Measurements from ENCODE around the gene ECE1. TPM values are rescaled to one million over a fixed set of nuclear protein-coding genes. Genes with fewer than 3 reads are reported as not detected.

ECE1 gene
- total RNA-seq, 2 donors from 2014 or later = 83.7 to 152 TPM

DNA sequence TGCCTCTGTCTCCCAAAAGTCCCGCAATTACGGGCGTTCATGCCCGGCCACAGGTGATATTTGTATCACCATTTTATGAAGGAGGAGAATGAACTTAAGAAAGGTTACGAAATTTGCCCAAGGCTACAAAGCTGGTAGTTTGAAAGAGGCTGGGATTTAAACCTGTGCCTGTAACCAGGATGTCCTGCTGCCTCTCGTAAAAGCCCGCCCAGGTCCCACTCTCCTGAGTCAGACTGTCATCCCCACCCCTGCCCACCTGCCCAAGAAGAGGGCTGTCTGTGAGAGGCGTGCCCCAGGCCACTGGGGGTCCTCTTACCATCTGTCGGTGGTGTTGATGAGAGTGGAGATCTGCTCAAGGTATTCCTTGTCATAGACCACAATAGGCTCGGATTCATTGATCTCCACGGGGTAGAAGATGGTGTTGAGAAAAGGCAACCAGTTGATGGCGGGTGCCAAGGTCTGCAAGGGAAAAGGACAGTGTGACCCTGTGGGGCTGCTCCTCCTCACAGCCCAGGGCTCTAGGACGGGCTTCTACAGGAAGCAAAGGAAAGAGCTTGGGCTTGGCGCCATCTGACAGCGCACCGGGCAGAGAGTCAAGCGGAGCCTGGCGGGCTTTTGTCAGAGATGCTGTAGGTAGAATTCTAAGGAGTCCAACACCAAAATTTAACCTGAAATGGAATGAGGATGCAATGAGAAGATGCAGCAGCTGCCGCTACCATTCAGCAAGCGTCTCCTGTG lies 43.2 kb downstream of the ECE1 start:
- TF ChIP-seq, protein P1, sequence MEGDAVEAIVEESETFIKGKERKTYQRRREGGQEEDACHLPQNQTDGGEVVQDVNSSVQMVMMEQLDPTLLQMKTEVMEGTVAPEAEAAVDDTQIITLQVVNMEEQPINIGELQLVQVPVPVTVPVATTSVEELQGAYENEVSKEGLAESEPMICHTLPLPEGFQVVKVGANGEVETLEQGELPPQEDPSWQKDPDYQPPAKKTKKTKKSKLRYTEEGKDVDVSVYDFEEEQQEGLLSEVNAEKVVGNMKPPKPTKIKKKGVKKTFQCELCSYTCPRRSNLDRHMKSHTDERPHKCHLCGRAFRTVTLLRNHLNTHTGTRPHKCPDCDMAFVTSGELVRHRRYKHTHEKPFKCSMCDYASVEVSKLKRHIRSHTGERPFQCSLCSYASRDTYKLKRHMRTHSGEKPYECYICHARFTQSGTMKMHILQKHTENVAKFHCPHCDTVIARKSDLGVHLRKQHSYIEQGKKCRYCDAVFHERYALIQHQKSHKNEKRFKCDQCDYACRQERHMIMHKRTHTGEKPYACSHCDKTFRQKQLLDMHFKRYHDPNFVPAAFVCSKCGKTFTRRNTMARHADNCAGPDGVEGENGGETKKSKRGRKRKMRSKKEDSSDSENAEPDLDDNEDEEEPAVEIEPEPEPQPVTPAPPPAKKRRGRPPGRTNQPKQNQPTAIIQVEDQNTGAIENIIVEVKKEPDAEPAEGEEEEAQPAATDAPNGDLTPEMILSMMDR (IDR thresholded peaks at IDR 0.05) = no peak
- Histone ChIP-seq H3K4me3 (no peak overlapping the region), H3K4me1 (peaks cover 0 to 9% of the 10 kb centered on the region in 2 donors), H3K36me3 (peaks cover 91% of the 10 kb centered on the region), H3K27me3 (no peaks in the 10 kb centered on the region), H3K9me3 (no peaks in the 10 kb centered on the region), H3K27ac (no peak overlapping the region)
- DNase-seq (ENCODE audit: low spot score) = no peak

DNA sequence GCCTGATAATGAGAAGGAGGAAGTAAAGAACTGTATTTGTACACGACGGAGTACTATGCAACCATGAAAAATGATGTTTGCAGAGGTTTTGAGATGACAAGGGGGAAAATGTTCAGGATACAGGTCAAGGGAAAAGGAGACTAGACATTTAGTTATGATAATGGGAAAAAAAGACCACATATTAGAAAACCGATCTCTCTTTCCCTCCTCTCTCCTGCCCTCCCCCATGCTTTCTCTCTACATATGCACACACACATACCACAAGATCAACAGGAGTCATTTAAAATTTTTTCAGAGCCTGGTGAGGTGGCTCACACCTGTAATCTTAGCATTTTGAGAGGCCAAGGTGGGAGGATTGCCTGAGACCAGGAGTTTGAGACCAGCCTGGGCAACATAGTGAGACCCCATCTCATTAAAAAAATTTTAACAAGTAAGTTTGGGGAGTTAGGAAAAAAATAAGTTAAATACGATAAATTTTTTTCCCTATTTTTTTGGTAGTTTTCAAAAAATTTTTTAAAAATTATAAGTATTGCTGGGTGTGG lies 44.5 kb downstream of the ECE1 start:
- no peak for DNase-seq (ENCODE audit: low spot score)
- Histone ChIP-seq H3K27ac (no peak overlapping the region), H3K27me3 (no peaks in the 10 kb centered on the region), H3K4me3 (no peak overlapping the region), H3K4me1 (no peaks in the 10 kb centered on the region), H3K9me3 (no peaks in the 10 kb centered on the region), H3K36me3 (peaks cover 92% of the 10 kb centered on the region)
- TF ChIP-seq, protein P1 (IDR thresholded peaks at IDR 0.05) = no peak

DNA sequence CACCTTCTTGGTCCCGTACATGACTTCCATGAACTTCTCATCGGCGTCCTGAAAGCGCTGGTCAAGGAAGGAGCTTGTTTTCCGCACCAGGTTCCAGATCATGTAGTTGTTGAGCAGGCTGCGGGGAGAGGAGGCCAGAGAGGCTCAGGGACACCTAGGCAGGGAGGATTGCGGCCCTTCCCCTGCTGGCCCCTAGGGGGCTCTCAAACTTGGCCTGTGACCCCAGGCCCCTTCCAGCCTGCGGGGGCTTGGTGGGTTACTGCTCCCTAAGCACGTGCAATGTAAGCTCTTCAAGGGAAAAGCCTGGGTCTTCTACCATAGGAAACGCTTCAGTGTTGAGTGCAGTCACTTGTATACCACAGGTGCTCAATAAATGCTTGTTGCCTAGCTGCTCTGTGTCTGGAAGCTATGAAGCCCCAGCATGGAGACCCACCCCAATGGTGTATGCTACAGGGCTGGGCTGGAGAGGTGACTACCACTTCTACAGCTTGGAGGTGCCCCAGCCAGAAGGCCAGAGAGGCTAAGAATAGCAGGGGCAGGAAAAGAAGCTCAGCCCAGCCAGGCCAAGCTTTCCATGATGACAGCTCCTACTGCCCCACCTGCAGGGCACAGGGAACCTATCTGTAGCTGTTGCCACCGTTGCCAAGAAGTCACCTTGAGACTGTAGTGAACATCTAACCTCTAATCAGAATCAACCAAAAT lies 45.1 kb downstream of the ECE1 start:
- Histone ChIP-seq H3K9me3 (no peaks in the 10 kb centered on the region), H3K4me3 (no peak overlapping the region), H3K27ac (no peak overlapping the region), H3K36me3 (peaks cover 89% of the 10 kb centered on the region), H3K4me1 (no peaks in the 10 kb centered on the region), H3K27me3 (no peaks in the 10 kb centered on the region)
- DNase-seq (ENCODE audit: low spot score) = no peak
- TF ChIP-seq, protein P1 (IDR thresholded peaks at IDR 0.05) = no peak

DNA sequence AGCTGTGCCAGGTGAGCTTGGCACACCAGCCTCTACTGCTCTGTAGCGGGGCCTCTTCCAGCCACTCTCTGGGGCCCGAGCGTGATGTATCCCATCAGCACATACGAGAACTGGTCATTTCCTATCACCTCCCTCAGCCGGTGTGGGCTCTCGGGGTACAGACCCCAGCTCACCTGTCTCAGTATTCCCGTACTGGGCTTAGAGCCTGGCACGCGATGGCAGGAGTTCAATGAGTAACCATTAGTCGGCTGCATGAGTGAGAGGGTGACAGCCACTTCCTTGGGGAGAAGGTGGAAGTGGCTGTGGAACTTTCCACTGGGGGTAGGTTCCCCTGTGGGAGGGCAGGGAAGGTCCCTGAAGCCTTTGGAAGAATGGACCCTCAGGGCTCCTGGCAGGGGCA lies 46.1 kb downstream of the ECE1 start:
- H3K4me1 ChIP-seq = peaks cover 0 to 4% of the 10 kb centered on the region in 2 donors
- peaks cover 83% of the 10 kb centered on the region for H3K36me3 ChIP-seq
- H3K9me3 ChIP-seq = no peaks in the 10 kb centered on the region
- no peaks in the 10 kb centered on the region for H3K27me3 ChIP-seq
- H3K4me3 ChIP-seq = no peak overlapping the region
- TF ChIP-seq, protein P1 (IDR thresholded peaks at IDR 0.05) = no peak
- no peak overlapping the region for H3K27ac ChIP-seq
- no peak for DNase-seq (ENCODE audit: low spot score)

DNA sequence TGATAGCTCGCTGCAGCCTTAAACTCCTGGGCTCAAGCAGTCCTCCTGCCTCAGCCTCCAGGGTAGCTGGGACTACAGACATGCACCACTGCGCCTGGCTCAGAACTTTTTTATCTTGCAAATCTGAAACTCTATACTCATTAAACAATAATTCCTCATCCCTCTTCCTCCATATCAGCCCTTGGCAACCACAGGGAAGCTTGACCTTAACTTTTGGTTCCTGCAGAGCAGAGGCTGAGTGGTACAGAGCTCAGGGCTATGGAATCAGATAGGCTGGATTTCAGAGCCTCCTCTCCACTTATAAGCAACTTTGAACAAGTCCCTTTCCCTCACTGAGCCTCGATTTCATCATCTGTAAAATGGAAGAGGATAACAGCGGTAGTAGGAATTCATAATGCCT lies 47.4 kb downstream of the ECE1 start:
- DNase-seq (ENCODE audit: low spot score) = no peak
- H3K27me3 ChIP-seq = no peaks in the 10 kb centered on the region
- no peaks in the 10 kb centered on the region for H3K9me3 ChIP-seq
- H3K4me1 ChIP-seq = peaks cover 0 to 13% of the 10 kb centered on the region in 2 donors
- no peak overlapping the region for H3K27ac ChIP-seq
- peaks cover 91% of the 10 kb centered on the region for H3K36me3 ChIP-seq
- H3K4me3 ChIP-seq = no peak overlapping the region
- TF ChIP-seq, protein P1 (IDR thresholded peaks at IDR 0.05) = no peak

Data from right atrium auricular region (tissue), 2 donors.